Activated CD4-positive, alpha-beta T cell treated with anti-CD3 and anti-CD28 coated beads, Interleukin-2, amount 50 U/mL, for 1 hour (primary cell): Measurements from ENCODE around the gene APOA5.
A peak's percentile ranks its signal among the peaks of the same experiment; 100 is the strongest.

Source experiments
- DNase-seq: peaks from one replicate; pipeline ENCODE4 v3.0.0-alpha.2; 2020

APOA5 gene

DNA sequence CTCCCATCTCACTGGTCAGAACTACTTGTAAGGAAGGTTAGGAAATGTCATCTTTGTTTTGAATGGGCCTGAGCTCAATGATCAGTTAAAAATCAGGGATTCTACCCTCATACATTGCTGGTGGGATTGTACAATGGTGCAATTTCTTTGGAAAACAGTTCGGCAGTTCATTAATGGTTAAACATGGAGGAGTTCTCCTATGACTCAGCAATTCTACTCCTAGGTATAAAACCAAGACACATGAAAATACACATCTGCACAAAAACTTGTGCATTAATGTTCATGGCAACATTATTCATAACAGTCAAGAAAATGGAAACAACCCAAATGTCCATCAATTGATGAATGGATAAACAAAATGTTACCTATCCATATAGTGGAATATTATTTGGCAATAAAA lies 4.9 kb upstream of the APOA5 start:
- DNase-seq = no peak

DNA sequence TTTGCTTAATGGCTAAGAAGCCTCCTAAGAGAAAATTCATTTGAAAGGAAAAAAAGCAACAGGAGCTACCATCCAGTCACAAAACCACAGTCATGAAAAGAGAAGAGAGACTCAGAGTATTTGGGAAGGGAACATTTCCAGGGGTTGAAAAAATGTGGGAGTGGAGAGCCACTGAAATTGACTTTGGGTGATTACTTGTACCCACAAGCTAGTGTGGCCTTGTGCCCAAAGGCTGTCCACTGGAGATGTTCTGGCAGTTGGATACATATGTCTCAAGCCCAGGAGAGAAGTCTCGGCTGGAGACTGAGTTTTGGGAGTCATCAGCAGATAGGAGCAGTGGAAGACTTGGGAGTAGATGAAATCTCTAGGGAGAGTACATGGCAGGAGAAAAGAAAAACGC lies 3.2 kb upstream of the APOA5 start:
- DNase-seq = no peak

DNA sequence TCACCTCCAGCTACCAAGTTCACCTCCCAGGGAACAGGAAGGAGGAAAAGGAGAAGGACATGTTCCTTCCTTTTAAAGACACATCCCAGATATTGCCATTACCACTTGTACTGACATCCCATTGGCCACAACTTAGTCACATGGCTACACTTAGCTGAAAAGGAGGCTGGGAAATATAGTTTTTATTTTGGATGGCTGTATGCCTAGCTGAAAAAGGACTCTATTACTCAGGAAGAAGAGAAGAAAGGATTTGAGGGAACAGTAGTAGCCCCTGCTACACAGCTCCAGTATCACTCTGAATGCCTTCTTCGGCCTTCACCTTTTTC lies 2.1 kb upstream of the APOA5 start:
- DNase-seq = no peak

DNA sequence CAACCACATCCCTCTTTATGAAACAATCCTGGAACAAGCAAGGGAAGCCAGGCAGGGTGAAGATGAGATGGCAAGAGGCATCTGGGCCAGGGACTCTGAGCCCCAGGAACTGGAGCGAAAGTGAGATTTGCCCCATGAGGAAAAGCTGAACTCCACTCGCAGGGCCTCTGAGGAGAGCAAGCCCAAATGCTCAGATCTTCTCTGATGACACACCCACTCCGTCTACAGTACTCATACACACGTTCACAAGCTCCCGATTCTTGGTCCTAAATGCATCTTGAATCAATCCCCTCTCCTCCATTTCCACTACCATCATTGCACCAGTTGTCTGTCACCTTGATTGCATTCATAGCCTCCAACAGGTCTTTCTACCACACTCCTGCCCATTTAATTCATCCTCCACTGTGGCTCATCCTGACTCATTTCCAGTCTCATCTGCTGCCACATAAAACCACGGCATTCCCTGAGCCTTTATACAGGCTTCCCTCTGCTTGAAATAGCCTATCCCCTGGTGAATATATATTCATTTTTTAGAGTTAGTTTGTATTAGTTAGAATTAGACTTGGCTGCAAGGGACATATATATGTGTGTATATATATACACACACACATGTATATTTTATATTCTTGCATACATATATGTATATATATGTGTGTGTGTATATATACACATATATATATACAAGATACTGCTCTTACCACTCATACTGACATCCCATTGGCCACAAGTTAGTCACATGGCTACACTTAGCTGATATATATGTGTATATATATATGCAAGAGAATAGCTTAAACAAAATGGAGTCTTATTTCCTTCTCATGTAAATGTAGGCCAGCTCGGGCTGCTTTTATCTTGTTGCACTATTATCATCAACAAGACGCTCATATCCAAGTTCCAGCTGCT lies 1.4 kb upstream of the APOA5 start:
- no peak for DNase-seq

DNA sequence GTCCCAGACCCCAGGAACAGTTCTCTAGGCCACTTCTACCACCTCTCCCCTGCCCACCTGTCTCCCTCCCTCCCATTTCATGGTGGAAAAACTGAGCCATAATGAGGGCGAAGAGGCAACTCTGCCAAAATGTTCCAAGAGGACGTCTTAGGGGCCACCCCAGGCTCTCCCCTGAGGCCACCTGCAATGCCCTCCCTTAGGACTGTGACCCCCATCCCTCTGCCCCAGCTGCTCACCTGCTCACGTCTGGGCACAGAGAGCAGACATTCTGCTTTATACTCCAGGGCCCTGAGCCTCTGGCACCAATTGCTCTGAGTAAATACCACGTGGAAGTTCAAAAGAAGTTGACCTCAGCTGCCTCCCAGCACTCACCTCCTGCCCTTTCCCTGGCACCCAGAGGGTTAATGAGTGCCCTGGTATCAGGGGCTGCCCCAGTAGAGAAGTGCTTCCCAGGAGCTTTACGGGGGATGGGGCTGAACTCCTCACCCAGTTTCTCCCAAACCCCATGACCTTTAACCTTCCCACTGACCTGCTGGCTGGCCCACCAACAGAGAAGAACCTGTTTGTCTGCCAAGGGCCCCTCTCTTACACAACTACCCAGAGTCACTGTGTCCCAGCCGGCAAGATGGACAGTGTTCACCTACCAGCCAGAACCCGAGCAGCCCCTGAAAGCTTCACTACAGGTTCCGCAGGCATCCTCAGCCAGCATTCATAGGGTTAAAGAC lies 627 bp upstream of the APOA5 start:
- DNase-seq = no peak

DNA sequence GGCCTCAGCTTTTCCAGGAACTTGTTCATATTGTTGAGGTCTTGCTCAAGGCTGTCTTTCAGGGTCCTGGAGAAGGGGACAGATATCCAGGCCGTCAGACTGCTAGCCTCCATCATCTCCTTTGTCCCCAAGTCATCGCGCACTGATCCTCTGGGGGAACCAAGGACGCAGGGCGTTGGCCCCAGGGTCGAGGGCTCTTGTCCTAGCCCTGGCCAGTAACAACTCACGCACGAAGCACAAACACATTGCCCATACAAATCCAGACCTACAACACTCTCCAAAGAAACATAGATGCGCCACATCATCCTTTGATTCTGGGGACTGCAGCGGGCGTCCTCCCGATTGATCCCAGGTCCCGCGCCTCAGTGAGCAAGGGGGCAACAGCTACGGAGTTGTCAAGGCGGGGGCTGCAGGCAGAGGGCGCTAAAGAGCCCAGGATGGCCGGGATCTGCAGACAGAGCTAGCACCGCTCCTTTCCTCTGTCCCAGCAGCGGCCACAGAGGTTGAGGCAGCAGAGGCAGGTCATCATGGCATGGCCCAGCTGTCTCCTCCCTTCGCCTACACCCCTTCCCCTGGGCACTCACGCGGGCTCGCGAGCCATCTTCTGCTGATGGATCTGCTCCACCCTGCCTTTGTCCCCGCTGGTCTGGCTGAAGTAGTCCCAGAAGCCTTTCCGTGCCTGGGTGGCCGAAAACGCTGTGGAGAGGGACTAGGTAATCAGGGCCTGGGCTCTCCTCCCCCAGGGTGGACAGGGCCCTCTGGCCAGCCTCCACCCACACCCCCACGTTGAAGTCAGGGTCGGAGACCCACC lies 472 bp downstream of the APOA5 start:
- DNase-seq = peak; percentile 75

DNA sequence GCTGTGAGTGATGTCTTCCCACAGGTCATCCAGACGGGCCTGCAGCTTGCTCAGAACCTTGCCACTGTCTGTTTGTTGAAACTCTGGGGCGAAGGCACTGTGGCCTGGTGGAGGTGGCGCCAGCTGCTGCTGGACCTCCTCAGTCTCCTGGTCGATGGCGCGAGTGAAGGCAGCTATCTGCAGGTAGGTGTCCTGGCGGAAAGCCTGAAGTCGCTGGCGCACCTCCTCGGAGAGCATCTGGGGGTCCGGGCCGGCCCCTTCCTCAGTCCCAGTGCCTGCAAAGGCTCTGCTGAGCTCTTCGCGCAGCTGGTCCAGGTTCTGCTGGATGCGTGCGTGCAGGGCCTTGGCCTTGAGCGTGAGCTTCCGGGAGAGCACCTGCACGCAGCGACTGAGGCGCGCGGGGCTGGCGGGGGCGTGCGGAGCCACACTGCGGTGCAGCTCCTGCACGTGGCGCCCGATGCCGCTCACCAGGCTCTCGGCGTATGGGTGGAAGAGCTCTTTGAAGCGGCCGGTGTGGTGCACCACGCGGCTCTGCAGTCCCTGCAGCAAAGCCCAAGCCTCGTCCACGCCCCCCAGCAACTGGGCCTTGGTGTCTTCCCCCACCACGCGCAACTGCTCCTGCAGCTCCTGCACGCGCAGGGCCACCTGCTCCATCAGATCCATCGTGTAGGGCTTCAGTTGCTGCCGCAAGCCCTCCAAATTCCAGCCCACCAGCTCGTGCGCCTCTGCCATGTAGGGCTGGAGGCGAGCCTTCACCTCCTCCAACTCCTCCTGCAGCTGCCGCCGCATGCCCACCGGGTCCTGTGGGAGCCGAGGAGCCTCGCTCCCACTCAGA lies 1.3 kb downstream of the APOA5 start:
- DNase-seq = no peak

DNA sequence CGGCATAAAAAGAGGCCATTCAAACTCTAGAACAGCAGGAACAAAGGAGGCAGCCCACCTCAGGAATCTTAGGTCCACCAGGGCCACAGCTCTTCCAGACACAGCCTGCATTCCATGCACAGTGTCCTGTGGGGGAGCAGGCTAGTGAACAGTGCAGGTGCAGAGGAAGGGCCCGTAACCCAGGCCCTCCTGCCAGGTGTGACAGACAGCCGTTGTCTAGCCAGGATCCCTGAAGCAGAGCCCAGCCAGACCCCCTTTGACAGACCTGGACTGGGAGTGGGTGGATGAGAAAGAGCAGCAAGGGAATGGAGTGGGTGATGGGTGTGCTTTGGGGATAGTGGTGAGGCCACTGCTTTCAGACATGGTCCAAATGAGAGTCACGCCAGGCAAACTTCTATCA lies 2.7 kb downstream of the APOA5 start:
- no peak for DNase-seq

DNA sequence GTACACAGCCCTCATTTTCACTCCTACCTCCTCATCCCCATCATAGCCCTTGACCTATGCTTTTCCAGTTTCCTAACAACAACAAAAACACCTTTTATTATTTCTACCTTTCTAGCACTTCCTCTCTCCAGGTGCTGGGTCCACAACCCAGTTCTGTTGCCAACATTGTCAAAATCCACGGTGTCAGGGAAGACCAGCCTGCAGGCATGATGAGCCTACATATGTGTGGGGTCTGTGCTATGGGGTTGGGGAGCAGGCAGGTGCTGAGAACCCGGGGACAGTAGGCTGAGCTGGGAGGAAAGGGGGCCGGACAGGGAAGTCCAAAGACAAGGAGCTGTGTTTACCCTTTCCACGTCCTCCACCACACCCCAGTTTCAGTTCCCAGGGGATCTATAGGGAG lies 3.1 kb downstream of the APOA5 start:
- no peak for DNase-seq

DNA sequence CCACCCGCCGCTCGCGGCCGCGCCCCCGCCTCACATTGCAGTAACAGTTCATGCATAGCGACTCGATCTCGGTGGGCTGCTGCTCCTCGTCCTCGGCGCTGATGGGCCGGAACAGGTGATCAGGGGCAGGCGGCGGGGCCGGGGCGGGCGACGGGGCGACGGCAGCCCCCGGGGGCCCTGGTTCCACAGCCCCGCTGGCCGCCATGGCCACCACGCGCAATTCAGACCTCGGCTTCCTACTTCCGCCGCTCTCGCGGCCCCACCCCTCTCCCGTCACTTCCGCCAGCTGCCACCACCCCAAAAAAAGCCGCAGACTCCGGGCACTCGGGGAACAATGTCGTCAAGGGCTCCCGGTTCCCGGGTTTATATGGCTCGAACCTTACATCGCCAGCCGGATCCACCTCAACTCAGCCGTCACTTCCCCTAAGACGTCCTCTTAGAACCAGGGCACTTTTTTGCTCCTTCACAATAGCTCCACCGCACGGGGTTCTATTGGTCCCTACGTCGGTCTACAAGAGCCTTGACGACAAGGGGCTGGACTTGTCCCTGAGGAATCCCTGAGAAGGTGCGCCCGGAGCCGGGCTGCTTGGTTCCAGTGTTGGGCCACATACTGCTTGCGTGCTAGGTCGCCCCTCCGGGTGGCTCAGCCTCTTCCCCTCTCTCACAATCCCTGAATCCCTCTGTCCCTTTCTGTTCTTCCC lies 3.7 kb downstream of the APOA5 start, which contains the start of gene ZPR1:
TSS of gene ZPR1 (minus strand) at position 238 of the 701 bp plus-strand sequence. CDS start at position 205, 33 bp downstream.
- DNase-seq = peak; percentile 85

DNA sequence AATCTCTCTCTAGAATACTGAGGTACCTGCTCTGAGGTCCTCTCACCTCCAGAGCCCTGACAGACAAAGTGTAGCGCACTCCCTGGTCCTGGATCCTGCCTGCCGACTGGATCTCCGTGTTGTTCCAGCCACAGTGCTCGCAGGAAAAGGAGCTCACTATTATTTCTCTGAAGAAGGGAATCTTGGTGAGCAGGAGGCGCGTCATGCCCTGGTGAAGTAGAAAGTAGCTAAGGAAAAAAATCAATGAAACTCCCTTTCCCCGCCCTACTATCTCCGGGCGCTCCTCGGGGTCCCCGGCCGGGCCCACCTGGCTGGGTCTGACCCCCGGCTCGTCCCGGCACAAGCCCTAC lies 4.3 kb downstream of the APOA5 start:
- no peak for DNase-seq

DNA sequence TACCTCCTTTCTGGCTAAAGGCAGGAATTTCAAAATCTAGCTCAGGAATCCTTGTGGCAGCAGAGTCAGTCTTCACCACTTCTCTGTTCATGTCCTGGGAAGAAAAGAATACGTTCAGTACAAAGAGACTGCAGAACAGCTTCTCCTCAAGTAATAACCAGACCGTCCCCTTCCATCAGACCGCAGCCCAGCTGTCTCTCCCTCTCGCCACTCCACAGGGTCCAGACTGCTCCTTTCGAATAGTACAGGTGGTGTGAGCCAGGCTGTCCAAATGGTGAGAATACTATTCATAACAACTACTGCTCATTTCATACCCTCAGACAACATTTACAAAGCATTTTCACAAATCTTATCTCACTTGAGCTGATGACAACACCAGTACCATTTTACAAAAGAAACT lies 4.7 kb downstream of the APOA5 start:
- DNase-seq = no peak

DNA sequence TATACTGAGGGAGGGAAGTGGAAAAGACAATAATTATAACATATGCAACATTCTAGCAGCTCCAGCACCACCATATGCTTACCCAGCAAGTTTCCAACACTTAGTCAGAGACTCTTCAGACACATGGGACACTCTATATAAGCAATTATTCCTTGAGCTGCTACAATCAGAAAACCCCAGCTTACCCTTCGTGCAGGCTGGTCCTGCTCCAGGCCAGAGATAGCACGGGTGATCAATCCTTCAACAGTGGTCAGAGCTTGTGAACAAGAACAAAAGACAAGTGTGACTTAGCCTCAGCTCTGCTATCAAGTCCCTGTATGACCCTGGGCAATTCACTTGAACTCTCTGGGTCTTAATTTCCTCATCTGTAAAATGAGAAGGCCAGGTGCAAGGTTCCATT lies 5.4 kb downstream of the APOA5 start:
- DNase-seq = no peak

DNA sequence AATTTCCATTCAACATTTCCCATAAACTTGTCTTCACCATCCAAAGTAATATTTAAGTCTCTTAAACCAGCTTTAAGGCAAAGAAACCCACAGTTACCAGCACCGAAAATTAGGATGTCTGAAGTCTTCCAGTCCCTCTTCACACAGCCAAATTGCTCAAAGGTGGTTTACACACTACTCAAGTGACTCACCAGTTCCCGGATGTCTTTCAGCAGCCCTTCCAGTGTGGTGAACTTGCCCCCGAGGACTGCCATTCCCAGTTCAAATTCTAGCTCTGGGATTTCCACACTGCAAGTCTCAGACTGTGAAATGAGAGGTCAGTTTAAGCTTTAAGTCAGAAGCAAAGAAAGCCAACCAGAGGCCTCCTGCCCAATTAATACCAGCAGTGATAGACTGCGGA lies 9.0 kb downstream of the APOA5 start:
- no peak for DNase-seq

DNA sequence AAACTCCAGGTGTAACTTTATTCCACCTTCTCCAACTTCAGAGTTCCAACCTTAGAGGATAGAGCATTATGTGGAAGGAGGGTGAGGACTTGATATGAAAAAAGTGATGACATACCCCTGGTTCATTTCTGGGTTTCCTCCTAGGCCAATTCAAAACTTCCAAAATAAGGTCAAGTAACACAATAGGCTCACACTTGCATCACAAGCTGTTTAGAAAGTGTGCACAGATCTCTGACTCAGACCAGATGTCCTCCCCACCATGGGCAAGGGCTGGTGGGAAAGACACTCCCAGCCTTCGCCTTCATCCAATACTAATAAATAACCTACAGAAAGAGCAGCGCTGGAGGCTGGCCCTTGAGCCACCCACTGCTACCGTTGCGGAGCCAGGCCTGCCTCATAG lies 13.1 kb downstream of the APOA5 start:
- DNase-seq = no peak

DNA sequence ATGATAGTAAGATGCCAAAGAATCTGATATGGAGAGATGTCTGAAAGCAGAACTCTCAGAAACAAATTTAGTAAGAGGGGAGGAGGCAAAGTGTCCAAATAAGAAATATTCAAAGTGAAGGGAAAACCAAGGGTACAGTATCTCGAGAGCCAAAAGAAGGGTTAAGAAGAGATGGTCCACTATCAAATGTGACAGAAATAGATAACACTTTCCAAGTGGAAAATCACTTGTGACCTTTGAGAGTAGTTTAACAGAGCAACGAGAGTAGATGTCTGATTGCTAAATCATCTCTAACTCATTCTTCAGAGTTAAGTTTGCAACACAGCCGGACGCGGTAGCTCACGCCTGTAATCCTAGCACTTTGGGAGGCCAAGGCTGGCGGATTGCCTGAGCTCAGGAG lies 14.6 kb downstream of the APOA5 start:
- no peak for DNase-seq

DNA sequence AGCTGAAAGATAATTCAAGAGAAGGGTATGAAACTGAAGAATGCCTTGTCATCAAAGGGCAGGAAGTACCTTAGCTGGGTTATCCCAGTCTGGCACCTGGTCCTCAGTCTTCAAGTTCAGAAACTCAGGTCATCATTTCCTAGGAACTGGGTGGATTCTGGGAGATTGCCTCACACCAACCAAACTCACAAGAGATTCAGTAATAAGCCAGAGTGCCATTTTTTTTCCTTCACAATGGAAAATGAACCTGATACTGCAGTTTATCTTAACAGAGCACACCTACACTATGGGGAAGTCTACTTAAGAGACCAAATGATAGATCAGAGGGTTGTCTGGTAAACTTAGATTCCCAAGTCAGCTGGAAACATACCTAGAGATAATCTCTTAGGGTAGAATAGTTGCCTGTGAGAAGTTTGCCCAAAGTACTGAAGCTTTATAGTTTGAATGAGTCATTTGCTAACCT lies 15.1 kb downstream of the APOA5 start:
- no peak for DNase-seq

DNA sequence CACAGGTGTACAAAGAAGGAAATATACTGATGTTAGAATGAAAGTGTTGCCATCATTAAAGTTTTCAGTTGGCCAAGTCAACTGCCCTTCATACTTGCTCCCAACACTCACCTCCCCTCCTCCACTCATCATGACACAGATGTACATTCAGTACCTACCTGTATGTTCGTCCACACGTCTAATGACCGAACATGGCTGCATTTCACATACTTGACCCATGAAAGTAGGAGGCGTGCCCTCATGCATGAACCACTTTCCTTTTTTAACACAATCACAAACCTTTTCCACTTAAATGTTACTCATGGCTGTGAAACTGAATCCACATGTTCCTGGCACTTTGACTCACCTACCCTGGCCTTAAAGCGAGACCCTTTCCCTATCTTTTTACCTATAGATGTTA lies 15.7 kb downstream of the APOA5 start:
- no peak for DNase-seq

DNA sequence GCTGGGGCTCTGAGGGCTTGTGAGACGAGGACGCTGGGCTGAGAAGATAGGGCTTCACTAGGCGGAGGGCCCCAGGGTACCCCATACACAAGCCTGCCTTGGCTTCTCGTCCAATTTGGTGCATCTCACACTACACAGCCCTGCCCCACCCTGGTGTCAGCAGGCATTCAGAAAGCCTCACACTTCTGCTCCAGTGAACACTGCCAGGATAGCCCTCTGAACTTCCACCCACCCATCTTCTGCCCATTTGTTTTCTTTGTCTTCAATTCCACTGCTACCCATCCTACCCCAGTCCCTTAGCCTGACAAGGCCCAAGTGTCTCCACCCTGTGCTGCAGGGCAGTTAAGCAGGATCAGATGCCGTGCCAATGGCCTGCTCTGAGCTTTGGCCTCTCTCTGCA lies 17.0 kb downstream of the APOA5 start:
- no peak for DNase-seq

DNA sequence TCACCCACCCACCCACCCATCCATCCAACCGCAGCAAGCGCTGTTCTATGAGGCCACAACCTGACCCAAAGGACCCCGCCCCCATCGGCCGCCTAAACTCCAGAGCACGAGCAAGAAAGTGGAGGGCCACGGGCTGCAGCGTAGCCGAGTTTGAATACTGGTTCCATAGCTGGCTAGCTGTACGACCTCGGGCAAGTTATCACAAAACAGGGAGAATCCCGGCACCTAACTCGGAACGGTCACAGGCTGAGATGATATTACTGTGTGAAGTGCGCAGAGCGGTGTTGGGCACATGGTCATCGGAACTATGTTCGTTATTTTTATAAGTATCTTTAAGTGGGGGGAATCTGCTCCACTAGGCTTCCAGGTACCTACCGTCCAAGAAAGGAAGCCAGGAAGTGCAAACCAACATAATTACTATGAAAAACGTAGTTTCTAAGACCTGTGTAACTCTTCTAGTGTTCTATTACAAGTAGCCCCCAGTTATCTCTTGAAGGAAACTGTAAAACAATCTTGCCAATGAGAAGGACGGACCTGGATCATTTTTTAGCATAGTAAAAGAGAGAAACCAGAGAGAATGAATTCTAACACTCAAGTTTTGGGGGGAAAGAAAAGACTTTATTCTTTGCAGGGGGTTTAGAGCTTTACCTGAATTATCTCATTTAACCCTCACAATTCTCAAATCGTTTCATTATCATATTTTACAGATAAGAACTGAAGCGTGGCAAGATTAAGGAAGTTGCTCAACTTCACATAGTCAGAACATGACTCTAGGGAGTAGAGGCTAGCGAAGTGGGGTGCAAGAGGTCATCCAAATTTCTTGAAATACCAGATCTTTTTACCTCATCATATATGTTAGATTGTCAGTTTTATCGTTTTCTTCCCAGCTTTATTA lies 18.2 kb downstream of the APOA5 start:
- DNase-seq = no peak
